ENCODE data around the gene FRMD5.

The FRMD5 gene

DNA sequence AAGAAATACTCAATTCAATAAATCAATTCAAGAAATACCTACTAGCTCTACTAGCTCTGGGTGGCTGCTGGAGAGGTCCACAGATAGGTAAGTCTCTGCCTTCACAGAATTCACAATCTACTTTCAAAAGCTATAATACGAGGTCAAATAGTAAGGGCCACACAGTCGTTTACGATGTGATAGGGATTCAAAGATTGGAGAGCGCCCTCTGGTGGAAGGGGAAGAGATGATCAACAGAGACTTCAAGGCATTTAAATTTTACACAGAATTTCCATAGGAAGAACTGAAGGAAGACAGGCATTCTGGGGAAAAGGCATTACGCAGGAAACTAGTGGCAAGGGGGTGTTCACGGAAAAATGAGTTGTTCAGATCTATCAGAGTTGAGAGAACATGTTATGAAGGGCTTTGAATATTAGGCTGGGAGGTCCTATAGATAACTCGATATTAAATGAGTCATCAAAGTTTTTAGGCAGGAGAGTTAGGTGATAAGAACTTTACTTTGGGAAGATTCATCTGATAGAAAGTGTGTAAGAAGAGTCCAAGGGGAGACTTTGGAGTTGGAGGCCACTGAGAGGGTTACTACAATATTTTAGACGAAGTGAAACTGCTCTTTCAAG lies 128.8 kb downstream of the FRMD5 start:
- TF ChIP-seq POLR2AphosphoS5 (IDR thresholded peaks at IDR 0.05; ENCODE audit: low read depth, low read length), result no peak
- TF ChIP-seq SIN3A (IDR thresholded peaks at IDR 0.05; ENCODE audit: borderline replicate concordance, insufficient read depth, low read length), result no peak
- no peak for TF ChIP-seq TAF1 (IDR thresholded peaks at IDR 0.05; ENCODE audit: borderline replicate concordance, insufficient read depth, low read length)
- no peak for TF ChIP-seq REST (IDR thresholded peaks at IDR 0.05; ENCODE audit: insufficient read depth in 1 of 2, low read depth in 2 of 2, low read length in 2 of 2)
- TF ChIP-seq FOXP2 (optimal IDR thresholded peaks at IDR 0.05; ENCODE audit: borderline replicate concordance, extremely low read depth, extremely low read length, insufficient read depth), result no peak

DNA sequence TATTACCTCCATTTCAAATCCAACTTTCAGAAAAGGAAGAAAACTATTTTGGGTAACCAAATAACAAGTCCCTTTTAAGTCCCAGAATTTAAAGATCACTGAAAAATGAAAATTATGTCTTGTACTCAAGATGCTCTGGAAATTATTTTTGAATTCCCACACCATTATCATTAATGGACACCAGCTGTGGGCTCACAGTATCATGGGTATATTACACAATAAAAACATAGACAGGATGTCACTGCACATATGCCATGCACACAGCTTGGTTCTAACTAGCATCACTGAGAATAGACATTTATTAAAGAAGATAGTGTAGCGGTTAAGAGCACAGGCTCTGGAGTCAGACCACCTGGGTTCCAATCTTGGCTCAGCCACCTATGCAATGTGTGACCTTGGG lies 130.4 kb downstream of the FRMD5 start:
- TF ChIP-seq POLR2AphosphoS5 (IDR thresholded peaks at IDR 0.05; ENCODE audit: low read depth, low read length) (no peak), SIN3A (IDR thresholded peaks at IDR 0.05; ENCODE audit: borderline replicate concordance, insufficient read depth, low read length) (no peak), FOXP2 (optimal IDR thresholded peaks at IDR 0.05; ENCODE audit: borderline replicate concordance, extremely low read depth, extremely low read length, insufficient read depth) (no peak), TAF1 (IDR thresholded peaks at IDR 0.05; ENCODE audit: borderline replicate concordance, insufficient read depth, low read length) (no peak), REST (IDR thresholded peaks at IDR 0.05; ENCODE audit: insufficient read depth in 1 of 2, low read depth in 2 of 2, low read length in 2 of 2) (no peak)

- TF ChIP-seq REST (IDR thresholded peaks at IDR 0.05; ENCODE audit: insufficient read depth in 1 of 2, low read depth in 2 of 2, low read length in 2 of 2) (no peak), FOXP2 (optimal IDR thresholded peaks at IDR 0.05; ENCODE audit: borderline replicate concordance, extremely low read depth, extremely low read length, insufficient read depth) (no peak), TAF1 (IDR thresholded peaks at IDR 0.05; ENCODE audit: borderline replicate concordance, insufficient read depth, low read length) (no peak), SIN3A (IDR thresholded peaks at IDR 0.05; ENCODE audit: borderline replicate concordance, insufficient read depth, low read length) (no peak), POLR2AphosphoS5 (IDR thresholded peaks at IDR 0.05; ENCODE audit: low read depth, low read length) (no peak)
Measured at GRCh38 chr15:44058126-44058525, 136.9 kb downstream of the FRMD5 start.

GRCh38 chr15:44045661-44046060 lies 149.4 kb downstream of the FRMD5 start:
- TF ChIP-seq FOXP2 (optimal IDR thresholded peaks at IDR 0.05; ENCODE audit: borderline replicate concordance, extremely low read depth, extremely low read length, insufficient read depth), result no peak
- TF ChIP-seq REST (IDR thresholded peaks at IDR 0.05; ENCODE audit: insufficient read depth in 1 of 2, low read depth in 2 of 2, low read length in 2 of 2), result no peak
- no peak for TF ChIP-seq SIN3A (IDR thresholded peaks at IDR 0.05; ENCODE audit: borderline replicate concordance, insufficient read depth, low read length)
- no peak for TF ChIP-seq POLR2AphosphoS5 (IDR thresholded peaks at IDR 0.05; ENCODE audit: low read depth, low read length)
- no peak for TF ChIP-seq TAF1 (IDR thresholded peaks at IDR 0.05; ENCODE audit: borderline replicate concordance, insufficient read depth, low read length)

Measured in PFSK-1 (cell line).